ENCODE measurements around the gene ROR1.

- TF ChIP-seq NFE2L1 (tag; IDR thresholded peaks at IDR 0.05; ENCODE audit: borderline replicate concordance, low read depth) (no peak), CTCF (IDR thresholded peaks at IDR 0.05 in 2 of 3, conservative IDR thresholded peaks at IDR 0.05 in 1 of 3; ENCODE audit: insufficient read depth in 2 of 3, low read depth in 1 of 3, low read length in 3 of 3) (no peak), CEBPB (tag; IDR thresholded peaks at IDR 0.05) (no peak), NFE2 (IDR thresholded peaks at IDR 0.05; ENCODE audit: low read depth) (no peak), ZNF695 (CRISPR knock-in tag; IDR thresholded peaks at IDR 0.05) (no peak)
Observed at GRCh38 chr1:64139877-64140276, 366.1 kb downstream of the ROR1 start.
